GM19455 (cell line): ENCODE measurements around the gene SUSD4.
"Not testable (repeated sequence)": the region's sequence is repeated elsewhere in the genome, so short reads cannot be mapped to it uniquely, and the experiment has no call there.

Source experiments
- ATAC-seq: cut with Tn5 transposase; IDR thresholded peaks from one replicate; pipeline ENCODE4 v1.9.1; 2021; ENCODE audit not compliant: unreplicated experiment

The SUSD4 gene

DNA sequence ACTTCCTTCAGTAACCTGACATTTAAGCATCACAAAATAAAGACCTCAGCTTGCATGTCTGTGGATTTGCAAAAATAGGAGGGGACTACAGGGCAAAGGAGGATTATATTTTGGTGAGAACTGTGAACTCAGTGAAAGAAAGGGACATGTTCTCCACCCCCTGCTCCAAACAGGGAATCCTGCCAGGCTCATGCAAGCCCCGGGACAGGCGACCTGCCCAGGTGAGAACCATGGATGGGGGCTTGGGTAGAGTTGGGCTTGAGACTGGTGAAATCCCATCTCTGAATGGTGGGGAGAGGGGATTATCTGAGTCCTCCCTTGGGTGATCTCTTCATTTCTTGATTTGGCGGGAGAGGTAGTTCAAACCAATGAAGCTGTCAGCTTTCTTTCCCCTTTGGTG is 110.1 kb downstream of the SUSD4 start:
- ATAC-seq = no peak

DNA sequence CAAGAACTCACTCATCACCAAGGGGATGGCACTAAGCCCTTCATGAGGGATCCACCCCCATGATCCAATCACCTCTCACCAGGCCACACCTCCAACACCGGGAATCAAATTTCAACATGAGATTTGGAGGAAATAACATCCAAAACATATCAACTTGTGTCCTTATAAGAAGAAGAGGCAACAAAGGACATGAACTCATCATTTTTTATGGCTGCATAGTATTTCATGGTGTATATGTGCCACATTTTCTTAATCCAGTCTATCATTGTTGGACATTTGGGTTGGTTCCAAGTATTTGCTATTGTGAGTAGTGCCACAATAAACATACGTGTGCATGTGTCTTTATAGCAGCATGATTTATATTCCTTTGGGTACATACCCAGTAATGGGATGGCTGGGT is 112.6 kb downstream of the SUSD4 start:
- ATAC-seq = not testable (repeated sequence)

DNA sequence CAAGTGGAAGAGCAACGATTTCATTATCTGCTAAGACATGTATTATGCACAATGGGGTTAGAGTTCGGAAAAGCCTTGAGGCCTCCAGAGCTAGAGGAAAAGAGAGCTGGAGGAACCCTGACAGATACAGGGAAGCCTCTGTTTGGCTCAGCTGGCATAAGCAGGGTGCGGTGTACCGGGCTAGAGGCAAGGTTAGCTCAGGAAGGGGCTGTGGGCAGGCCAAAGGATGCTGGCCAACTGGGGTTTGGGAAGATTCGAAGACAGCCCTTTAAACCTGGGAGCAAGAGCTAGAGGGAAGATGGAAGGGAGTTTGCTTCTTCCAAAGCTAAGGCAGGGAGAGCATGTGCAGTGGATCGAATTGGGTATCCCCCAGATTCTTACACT is 113.4 kb downstream of the SUSD4 start:
- no peak for ATAC-seq

DNA sequence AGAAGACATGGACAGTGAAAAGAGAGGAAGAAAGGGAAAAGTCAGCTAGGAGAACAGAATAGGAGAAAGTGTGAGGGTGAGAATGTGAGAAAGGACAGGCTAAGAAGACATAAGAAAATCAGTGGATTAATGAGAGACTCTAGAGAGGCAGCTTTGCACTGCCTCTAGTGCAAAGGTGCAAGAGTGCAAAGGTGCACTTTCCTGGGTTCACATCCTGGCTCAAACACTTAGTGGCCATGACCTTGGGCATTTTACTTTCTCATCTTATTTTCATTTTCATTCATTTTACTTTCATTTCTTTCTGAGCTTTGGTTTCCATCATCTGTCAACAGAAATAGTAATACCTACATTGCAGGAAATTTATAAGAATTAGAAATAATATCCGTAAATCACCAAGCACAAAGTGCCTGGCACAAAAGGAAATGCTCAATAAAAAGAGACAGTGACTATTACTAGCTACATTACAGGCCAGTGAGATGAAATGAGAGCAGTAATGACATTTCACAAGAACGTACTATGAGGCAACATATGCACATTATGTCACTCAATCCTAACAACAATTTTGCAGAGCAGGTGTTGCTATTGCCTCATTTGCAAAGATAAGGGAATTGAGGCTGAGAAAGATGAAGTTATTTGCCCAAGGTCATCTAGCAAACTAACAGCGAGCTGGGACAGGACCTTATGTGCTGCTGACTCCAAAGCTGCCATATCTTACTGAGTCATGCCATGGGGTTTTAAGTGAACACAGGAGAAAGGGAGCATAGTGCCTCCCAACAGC is 113.9 kb downstream of the SUSD4 start:
- ATAC-seq = no peak

DNA sequence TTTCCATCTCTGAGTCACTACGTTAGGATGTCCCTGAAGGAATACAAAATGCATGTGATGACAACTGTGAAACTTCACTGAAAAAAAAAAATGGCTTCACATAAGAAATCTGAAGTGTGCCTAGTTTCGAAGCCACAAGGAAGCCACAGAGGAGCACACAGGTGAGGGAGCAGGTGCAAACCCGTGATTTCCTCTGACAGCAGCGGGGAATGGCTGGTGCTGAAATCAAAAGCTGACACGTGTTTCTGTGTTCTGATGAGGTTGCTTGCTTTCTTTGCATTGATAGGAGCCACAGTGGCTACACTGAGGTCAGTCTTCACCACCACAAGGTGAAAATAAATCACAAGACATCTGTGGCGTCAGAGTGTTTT is 115.2 kb downstream of the SUSD4 start:
- ATAC-seq = no peak

DNA sequence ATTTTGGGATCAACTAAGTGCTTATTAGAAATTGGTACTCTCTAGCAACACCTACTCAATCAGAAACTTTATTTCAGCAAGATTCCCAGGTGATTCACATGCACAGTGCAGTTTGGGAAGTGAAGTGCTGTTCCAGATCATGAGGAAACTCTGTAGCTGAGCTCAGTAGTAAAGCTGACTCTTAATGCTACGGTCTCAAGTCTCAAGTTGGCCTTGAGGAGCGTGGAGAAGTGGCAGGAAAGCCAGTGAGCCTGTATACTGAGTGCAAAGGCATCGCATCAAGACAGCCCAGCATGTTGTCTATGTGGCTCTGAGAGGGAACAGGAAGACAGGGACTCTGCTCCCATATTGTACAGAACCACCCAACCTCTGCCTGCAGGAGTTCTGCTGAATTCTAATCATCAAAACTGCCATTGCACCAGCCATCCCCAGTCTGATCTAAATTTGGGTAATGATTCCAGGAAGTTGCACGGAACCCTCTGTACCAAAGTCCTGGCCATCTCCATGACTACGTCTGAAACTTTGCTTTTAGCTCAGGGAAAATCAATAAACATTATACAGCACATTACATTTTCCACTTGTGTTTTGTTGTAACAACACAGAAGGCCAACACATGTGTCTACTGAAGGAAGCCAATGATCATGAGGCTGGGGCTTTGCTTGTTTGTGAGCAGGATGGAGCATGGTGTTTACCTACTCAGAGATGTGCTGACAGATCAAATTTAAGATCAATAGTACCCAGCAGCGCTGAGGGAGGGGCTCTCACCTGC is 115.8 kb downstream of the SUSD4 start:
- no peak for ATAC-seq

DNA sequence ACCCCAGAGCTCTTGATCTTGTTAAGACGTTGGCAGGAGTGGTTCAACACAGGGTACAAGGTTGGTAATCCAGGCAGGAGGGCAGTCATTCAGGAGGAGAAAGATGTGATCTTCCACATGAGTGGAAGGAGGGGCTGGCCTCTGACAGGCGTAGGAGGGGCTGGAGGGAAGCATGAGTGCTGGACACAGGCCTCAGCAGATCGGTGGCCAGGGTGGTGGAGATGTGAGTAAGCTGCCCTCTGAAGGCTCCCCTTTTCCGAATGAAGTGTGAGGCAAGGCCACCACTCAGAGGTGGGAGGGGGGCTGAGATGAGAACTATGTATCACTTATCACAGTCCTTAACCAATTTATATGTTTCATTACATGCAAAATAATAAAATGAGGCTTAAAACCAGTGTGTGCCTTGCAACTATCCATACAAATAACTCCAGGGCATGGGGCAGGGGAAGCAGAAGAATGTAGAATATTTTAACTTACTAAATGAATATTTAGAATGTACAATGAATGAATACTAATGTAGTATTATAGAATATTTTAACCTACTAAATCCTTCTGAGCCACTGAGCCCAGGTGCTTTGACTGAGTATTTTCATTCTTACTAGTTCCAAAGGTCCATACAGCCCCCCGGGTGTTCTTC is 117.4 kb downstream of the SUSD4 start:
- ATAC-seq = no peak

DNA sequence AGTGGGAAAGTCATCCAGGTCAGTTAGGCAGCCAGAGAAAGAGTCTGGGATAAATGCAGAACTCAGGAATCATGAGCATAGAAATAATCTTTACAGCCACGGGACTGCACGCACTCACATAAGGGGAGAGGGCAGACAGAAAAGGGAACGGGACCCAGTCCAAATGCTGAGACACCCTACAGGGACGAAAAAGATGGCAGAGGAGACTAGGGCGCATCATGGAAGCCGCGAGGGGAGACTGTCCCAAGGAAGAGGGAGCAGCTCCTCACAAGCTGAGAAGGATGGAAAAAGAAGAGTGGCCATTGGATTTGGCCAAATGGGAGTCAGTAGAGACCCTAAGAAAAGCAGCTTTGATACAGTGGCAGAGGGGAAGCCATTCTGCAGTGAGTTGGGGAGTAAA is 118.0 kb downstream of the SUSD4 start:
- ATAC-seq = no peak

DNA sequence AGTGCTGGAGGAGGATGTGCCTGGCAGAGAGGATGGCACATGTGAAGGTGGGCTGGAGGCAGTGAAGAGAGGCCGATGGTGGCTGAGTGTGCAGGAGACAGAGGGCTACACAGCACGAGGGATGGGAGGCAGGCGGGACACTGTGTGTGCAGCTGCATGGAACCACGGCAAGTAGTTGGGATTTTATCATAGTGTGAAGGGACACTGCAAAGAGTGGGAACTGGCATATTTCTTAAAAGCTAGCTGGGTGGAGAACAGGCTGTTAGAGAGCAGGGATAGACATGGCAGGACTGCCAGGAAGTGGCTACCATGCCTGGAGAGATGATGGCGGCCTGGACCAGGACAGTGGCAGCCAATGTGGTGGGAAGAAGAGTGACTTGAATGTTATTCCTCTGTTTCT is 118.6 kb downstream of the SUSD4 start:
- ATAC-seq = no peak

DNA sequence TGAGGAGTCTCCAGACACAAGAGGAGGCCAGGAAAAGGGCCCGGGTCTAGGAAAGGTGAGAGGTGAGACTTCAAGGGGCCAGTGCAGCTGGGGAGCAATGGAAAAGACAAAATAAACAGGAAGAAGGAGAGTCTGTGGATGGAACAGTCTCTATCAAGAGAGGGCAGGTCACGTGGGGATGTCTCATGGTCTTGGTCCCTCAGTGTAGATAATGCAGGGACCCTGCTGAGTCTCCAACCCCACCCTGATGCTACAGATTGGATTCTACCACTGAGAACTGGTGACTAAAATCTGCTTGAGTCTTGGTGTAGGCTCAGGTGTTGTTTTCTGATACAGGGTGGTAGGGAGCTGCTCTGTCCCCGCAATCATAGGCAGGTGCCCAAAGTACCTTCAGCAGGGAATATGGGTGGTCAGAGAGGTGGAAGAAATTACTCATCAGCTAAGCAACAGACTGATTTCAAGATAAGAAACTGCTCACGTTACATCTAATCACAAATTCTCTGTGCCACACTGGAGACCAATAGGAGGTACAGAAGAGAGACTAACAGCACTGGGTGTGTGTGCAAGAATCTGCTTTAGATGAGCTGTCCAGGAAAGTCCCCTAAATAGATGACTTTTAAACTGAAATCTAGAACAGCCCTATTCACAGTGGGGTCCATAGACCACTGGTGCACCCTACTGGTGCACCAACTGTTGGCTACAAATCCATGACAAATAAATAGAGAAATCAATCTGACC is 119.4 kb downstream of the SUSD4 start:
- ATAC-seq = no peak

DNA sequence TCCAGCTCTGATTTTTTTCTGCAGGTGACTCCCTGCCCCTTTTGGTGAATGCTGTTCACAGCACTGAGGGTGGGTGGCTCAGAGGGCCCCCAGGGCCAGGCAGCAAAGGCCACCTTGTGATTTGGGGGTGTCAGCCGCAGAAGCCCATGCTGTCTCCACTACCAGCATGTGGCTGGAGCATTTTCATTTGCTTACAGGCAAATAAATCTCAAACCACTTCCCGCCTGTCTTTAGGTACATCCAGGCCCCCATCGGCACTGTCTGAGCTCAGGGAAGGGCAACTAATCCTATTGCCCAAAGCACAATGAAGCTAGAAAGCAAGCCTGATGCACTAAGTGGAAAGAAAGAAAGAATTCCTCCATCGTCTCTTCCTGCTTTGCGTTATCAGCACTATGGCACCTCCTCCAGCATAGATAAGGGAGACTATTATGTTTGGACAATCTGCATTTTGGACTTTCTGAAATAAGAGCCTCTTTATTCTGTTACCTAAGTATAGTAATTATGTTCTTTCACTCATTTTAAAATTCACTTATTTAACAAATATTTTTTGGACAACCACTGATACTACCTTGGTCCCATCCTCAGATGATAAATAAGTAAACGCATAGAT is 120.4 kb downstream of the SUSD4 start:
- no peak for ATAC-seq

DNA sequence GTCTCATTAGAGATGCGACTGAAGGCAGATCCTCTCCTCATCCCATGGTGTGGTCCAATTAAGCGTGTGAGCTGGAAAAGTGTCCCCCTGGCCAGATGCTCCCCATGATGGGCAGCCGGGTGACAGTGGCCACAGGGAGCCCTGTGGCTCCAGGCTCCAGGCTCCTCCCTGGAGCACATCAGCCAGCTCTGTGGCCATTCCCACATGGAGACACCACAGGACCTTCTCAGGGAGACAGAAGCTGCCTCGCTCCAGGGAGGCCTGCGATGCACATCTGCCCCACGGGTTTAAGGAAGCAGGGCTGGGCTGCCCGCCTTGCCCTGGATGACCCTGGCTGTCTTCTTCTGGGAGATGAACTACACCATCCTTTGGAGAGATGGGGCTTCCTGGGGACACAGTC is 121.0 kb downstream of the SUSD4 start:
- ATAC-seq = no peak

DNA sequence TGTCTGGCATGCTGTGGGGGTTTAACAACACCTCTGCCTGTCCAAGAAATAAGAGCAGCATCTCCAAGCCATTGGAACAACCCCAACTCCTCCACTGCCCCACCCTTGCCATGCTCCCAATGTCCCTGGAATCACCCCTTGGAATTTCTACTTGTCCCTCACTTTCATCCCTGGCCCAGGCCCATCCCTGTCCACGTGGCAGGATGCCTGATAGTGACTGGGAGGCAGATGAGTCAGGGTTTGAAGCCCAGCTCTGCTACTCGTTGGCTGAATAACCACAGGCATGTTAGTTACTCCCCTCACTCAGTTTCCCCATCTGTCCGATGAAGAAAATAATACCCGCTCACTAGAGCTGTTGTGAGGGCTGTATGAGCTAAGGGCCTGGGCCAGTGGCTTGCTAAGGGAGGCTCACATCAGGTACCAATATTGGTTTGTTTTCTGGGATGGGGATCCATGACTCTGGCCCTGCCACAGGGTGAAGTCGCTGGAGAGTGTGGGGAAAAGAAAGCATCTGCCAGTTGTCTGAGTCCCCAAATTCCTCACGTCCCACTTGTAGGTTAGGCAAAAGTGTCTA is 121.5 kb downstream of the SUSD4 start:
- no peak for ATAC-seq

DNA sequence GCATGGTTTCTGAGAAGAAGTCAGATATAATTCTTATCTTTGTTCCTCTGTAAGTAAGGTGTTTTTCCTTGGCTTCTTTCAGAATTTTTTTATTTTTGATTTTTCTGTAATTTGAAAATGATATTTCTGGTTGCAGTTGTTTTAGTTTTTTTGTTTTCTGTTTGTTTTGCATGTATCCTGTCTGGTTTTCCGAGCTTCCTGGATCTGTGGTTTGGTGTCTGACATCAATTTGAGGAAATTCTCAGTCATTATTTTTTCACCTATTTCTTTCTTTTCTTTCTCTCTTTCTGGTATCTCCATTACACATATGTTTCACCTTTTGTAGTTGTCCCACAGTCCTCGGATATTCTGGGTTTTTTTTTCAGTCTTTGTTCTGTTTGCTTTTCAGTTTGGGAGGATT is 123.9 kb downstream of the SUSD4 start:
- no peak for ATAC-seq

DNA sequence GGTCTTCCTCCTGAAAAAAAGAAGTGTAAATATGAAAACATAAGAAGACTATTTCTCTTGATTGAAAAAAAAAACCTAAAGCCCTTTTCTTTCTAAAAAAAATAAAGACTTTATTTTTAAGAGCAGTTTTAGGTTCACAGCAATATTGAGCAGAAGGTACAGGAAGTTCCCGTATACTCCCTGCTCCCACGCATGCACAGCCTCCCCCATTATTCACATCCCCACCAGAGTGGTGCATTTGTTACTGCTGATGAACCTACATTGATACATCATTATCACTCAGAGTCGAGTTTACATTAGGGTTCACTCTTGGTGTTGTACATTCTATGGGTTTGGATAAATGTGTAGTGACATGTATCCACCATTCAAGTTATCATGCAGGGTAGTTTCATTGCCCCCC is 128.9 kb downstream of the SUSD4 start:
- no peak for ATAC-seq

DNA sequence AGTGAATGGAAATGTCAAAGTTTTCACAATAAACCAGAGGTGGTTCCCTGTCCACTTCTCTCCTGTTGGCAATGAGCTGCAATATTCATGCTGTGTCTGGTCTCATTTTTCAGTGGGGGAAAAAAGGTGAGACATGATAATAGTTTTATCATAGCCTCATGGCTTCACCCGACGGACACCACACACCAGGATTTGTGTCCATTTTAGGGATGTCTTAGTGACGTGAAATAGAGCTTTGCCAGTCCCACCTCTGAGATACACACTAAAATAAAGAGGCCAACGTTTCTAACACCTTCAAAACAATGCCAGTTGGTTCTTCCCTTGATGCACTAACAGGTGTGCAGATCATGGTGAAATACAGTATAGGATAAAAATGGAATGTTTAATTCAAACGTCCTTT is 129.4 kb downstream of the SUSD4 start:
- ATAC-seq = no peak

DNA sequence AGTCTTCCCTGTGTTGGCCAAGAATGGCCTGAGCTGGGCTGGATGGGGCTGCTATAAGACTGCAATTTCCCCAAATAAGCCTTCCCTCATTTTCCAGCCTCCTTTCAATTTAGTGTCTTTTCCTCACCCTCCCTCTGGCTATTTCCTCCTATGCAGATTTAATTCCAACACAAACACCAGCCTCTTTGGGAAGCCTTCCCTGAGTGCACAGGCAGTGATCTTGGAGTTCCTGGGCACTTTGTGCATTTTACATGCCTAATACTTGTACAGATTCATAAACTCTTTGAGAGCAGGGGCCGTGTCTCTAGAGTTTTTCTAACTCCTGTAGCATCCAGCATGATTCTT is 129.8 kb downstream of the SUSD4 start:
- ATAC-seq = no peak

DNA sequence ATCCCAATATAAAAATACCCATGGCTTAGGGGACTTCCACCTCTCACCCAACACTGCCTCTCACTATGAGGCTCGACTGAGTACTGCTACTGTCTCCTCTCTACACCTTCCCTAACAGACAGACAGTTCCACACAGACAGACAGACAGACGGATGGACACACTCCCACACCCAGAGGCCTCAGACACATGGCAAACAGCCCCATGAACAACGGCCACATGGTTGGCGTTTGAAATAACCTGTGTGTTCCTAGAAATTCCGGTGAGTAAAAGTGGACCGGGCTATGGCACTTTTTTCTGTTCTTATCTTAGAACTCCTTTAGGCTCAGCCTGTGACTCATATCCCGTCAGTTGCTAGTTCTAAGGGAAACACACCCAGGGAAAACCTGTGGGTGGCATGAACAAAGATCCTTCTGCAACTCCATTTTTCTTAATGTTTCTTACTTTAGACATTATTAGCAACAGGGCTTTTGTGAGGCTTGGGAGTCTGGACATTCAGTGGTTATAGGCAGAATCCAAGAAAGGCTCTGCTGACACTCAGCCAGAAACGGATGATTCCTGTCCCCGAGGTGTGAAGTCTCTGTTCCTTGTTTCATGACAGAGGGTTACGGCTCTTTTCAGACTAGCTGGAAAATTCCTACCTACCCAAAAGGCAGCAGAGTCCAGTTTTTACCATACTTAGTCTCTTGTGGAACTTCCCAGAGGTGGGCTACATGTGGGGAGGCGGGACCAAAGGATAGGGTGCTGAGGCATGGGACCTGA is 130.4 kb downstream of the SUSD4 start:
- no peak for ATAC-seq

DNA sequence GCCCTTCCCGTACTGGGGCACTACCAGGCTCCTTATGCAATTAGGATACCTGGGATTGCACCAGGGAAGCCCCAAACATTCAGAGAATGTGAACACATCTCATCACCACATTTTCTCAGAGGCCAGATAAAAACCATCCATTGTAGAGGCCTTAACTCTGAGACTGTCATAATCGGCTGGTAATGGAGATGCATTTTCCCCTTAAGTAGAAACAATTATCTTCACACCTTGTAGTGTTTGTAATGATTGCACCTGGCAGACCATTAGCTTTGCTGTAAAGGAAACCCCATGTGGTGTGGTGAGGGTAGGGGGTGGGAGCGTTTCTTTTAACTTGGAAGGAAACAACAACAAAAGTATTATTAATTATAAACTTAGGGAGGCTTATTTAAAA is 131.0 kb downstream of the SUSD4 start:
- no peak for ATAC-seq

DNA sequence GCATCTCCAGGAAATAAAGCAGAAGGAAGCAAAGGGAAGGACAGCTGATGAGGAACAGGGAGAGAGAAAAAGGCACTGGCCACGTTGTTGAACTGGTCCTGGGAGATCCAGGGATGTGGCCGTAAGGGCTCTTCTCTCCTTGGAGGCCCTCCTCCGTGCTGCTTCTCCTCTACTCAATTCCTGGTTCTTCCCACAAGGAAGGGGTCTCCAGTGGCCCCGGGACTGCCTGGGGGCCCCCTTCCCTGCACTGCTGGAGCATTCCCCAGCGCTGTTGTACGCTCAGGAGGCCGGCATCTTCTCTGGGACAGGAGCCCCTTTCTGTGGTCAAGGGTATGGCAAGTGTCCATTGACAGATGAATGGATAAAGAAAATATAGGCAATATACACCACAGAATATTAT is 132.4 kb downstream of the SUSD4 start:
- ATAC-seq = no peak
